Measurements from ENCODE around the gene NTPCR. TPM values are rescaled to one million over a fixed set of nuclear protein-coding genes. Genes with fewer than 3 reads are reported as not detected.
"Not testable (repeated sequence)": the region's sequence is repeated elsewhere in the genome, so short reads cannot be mapped to it uniquely, and the experiment has no call there.

The NTPCR gene
- total RNA-seq, 1 donor from 2014 or later = 24.5 TPM

- intact Hi-C loops (cut with micrococcal nuclease) = no loop called here
- no peak overlapping the region for H3K27ac Mint-ChIP-seq
- no peaks in the 10 kb centered on the region for H3K27me3 Mint-ChIP-seq (ENCODE audit: insufficient read depth)
- peaks cover 41% of the 10 kb centered on the region for H3K36me3 Mint-ChIP-seq (ENCODE audit: low read depth)
- no peak overlapping the region for H3K4me3 Mint-ChIP-seq
- peaks cover 5% of the 10 kb centered on the region for H3K9me3 Mint-ChIP-seq
- DNase-seq (ENCODE audit: low spot score) = no peak
- no peaks in the 10 kb centered on the region for H3K4me1 Mint-ChIP-seq (ENCODE audit: low read depth)
Measured at GRCh38 chr1:232999956-233000625, 49.7 kb downstream of the NTPCR start.

- intact Hi-C loops (cut with micrococcal nuclease); DNase-seq (ENCODE audit: low spot score); H3K27ac Mint-ChIP-seq; H3K4me1 Mint-ChIP-seq (ENCODE audit: low read depth); H3K4me3 Mint-ChIP-seq; H3K9me3 Mint-ChIP-seq; H3K27me3 Mint-ChIP-seq (ENCODE audit: insufficient read depth): not testable (repeated sequence)
- H3K36me3 Mint-ChIP-seq (ENCODE audit: low read depth) = peaks cover 19% of the 10 kb centered on the region
Measured at GRCh38 chr1:233003638-233004037, 53.2 kb downstream of the NTPCR start.

GRCh38 chr1:233004451-233004850 lies 54.0 kb downstream of the NTPCR start:
- H3K36me3 Mint-ChIP-seq (ENCODE audit: low read depth) = peaks cover 19% of the 10 kb centered on the region
- no peaks in the 10 kb centered on the region for H3K4me1 Mint-ChIP-seq (ENCODE audit: low read depth)
- no peaks in the 10 kb centered on the region for H3K27me3 Mint-ChIP-seq (ENCODE audit: insufficient read depth)
- peaks cover 5% of the 10 kb centered on the region for H3K9me3 Mint-ChIP-seq
- no peak for DNase-seq (ENCODE audit: low spot score)
- H3K4me3 Mint-ChIP-seq = no peak overlapping the region
- no peak overlapping the region for H3K27ac Mint-ChIP-seq
- intact Hi-C loops (cut with micrococcal nuclease) = no loop called here

GRCh38 chr1:233005156-233005555 lies 54.7 kb downstream of the NTPCR start:
- peaks cover 5% of the 10 kb centered on the region for H3K9me3 Mint-ChIP-seq
- peaks cover 18% of the 10 kb centered on the region for H3K36me3 Mint-ChIP-seq (ENCODE audit: low read depth)
- intact Hi-C loops (cut with micrococcal nuclease) = no loop called here
- no peak overlapping the region for H3K27ac Mint-ChIP-seq
- no peak overlapping the region for H3K4me3 Mint-ChIP-seq
- no peaks in the 10 kb centered on the region for H3K27me3 Mint-ChIP-seq (ENCODE audit: insufficient read depth)
- H3K4me1 Mint-ChIP-seq (ENCODE audit: low read depth) = no peaks in the 10 kb centered on the region
- no peak for DNase-seq (ENCODE audit: low spot score)

DNA sequence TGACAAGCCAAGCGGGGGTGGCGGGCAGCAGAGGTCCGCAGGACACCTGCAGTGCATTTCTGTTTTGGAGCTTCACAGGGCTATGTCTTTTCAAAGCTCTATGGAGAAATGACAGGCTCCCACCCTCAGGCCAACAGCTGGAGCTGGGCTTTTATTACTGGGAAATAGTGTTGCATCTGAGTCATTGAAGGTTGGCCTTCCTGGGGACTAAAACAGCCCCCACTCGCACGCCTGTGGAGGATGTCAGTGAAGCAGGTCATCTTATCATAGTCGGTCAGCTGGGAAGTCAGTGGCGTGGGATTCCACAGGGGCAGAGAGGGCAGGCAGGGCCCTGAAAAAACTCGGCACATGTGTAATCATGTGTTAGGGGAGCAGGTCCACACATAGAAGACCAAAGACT lies 55.3 kb downstream of the NTPCR start:
- intact Hi-C loops (cut with micrococcal nuclease) = no loop called here
- DNase-seq (ENCODE audit: low spot score) = no peak
- H3K9me3 Mint-ChIP-seq = peaks cover 5% of the 10 kb centered on the region
- no peaks in the 10 kb centered on the region for H3K4me1 Mint-ChIP-seq (ENCODE audit: low read depth)
- no peaks in the 10 kb centered on the region for H3K27me3 Mint-ChIP-seq (ENCODE audit: insufficient read depth)
- peaks cover 16% of the 10 kb centered on the region for H3K36me3 Mint-ChIP-seq (ENCODE audit: low read depth)
- H3K27ac Mint-ChIP-seq = no peak overlapping the region
- H3K4me3 Mint-ChIP-seq = no peak overlapping the region

- Mint-ChIP-seq H3K4me1 (ENCODE audit: low read depth) (no peaks in the 10 kb centered on the region), H3K36me3 (ENCODE audit: low read depth) (peaks cover 15% of the 10 kb centered on the region), H3K4me3 (no peak overlapping the region), H3K27ac (no peak overlapping the region), H3K9me3 (peaks cover 5% of the 10 kb centered on the region), H3K27me3 (ENCODE audit: insufficient read depth) (no peaks in the 10 kb centered on the region)
- no peak for DNase-seq (ENCODE audit: low spot score)
- intact Hi-C loops (cut with micrococcal nuclease) = no loop called here
Measured at GRCh38 chr1:233006108-233006507, 55.7 kb downstream of the NTPCR start.

DNA sequence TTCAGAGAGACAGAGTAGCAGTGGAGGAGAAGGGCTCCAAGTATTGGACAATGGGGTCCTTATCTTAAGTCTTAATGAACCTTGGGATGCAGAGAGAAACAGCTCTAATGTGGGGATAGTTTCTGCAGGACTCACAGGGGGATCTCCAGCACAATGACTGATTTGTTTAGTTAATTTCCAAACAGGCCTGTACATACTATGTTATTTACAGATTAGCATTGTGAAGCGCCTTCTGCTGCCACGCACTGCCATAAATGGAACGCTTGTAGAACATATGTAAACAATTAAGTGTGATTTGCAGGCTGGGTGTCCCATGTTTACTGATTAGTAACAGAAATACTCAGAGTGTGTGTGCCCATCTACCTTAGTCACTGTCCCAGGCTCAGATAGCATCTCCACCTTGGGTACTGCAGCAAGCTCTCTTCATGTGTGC lies 56.1 kb downstream of the NTPCR start:
- Mint-ChIP-seq H3K4me1 (ENCODE audit: low read depth) (no peaks in the 10 kb centered on the region), H3K36me3 (ENCODE audit: low read depth) (peaks cover 15% of the 10 kb centered on the region), H3K27ac (no peak overlapping the region), H3K9me3 (peaks cover 5% of the 10 kb centered on the region), H3K4me3 (no peak overlapping the region), H3K27me3 (ENCODE audit: insufficient read depth) (no peaks in the 10 kb centered on the region)
- DNase-seq (ENCODE audit: low spot score) = no peak
- intact Hi-C loops (cut with micrococcal nuclease) = no loop called here

DNA sequence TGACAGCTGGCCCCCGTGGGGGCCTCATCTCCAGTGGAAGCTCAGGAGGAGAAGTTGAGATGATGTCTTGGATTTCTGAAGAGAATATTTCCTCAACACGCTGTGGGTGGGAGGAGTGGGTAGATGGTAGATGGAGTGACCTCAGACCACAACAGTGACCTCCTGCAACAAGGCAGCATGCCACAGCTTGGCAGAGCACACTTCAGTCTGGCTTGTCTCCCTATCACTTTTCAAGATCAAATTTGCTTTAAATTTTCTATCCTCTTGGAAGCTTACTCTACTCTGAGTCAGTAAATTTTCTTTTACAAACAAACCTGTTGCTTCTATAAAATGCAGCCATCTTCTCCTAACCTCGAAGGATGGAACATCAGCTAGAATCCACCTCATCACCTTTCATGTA lies 59.7 kb downstream of the NTPCR start:
- DNase-seq (ENCODE audit: low spot score) = no peak
- H3K9me3 Mint-ChIP-seq = no peaks in the 10 kb centered on the region
- H3K4me3 Mint-ChIP-seq = no peak overlapping the region
- no peak overlapping the region for H3K27ac Mint-ChIP-seq
- H3K4me1 Mint-ChIP-seq (ENCODE audit: low read depth) = no peaks in the 10 kb centered on the region
- H3K27me3 Mint-ChIP-seq (ENCODE audit: insufficient read depth) = no peaks in the 10 kb centered on the region
- intact Hi-C loops (cut with micrococcal nuclease) = no loop called here
- H3K36me3 Mint-ChIP-seq (ENCODE audit: low read depth) = peaks cover 33% of the 10 kb centered on the region

DNA sequence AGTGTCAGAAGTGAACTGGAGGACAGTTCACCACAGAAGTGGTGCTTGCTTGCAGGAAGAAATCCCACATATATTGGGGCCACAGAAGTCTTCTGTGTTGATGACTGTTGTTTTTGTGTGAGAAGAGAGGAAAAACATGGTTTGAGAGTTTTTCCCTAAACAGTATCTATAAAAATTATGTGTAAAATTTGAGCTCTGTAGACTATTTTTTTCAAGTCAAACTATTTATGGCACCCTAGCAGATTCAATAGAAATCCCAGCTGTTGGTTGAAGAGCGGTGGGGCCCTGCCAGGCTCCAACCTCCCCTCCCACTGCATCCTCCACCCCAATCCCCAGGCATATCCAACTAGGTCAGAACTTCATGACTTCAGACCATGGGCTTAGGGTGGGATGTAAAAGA lies 61.6 kb downstream of the NTPCR start:
- Mint-ChIP-seq H3K27me3 (ENCODE audit: insufficient read depth) (no peaks in the 10 kb centered on the region), H3K4me1 (ENCODE audit: low read depth) (peaks cover 11% of the 10 kb centered on the region), H3K9me3 (no peaks in the 10 kb centered on the region), H3K36me3 (ENCODE audit: low read depth) (peaks cover 42% of the 10 kb centered on the region), H3K27ac (no peak overlapping the region), H3K4me3 (no peak overlapping the region)
- intact Hi-C loops (cut with micrococcal nuclease) = no loop called here
- DNase-seq (ENCODE audit: low spot score) = no peak

GRCh38 chr1:233015965-233016364 lies 65.6 kb downstream of the NTPCR start:
- no peak overlapping the region for H3K4me3 Mint-ChIP-seq
- peaks cover 11% of the 10 kb centered on the region for H3K4me1 Mint-ChIP-seq (ENCODE audit: low read depth)
- no peaks in the 10 kb centered on the region for H3K9me3 Mint-ChIP-seq
- H3K27me3 Mint-ChIP-seq (ENCODE audit: insufficient read depth) = no peaks in the 10 kb centered on the region
- no peak overlapping the region for H3K27ac Mint-ChIP-seq
- no peak for DNase-seq (ENCODE audit: low spot score)
- peaks cover 40% of the 10 kb centered on the region for H3K36me3 Mint-ChIP-seq (ENCODE audit: low read depth)
- intact Hi-C loops (cut with micrococcal nuclease) = no loop called here

GRCh38 chr1:233016798-233017197 lies 66.4 kb downstream of the NTPCR start:
- Mint-ChIP-seq H3K4me1 (ENCODE audit: low read depth) (peaks cover 11% of the 10 kb centered on the region), H3K9me3 (no peaks in the 10 kb centered on the region), H3K27ac (no peak overlapping the region), H3K36me3 (ENCODE audit: low read depth) (peaks cover 39% of the 10 kb centered on the region), H3K27me3 (ENCODE audit: insufficient read depth) (no peaks in the 10 kb centered on the region), H3K4me3 (no peak overlapping the region)
- intact Hi-C loops (cut with micrococcal nuclease) = no loop called here
- DNase-seq (ENCODE audit: low spot score) = no peak

- DNase-seq (ENCODE audit: low spot score) = no peak
- H3K27me3 Mint-ChIP-seq (ENCODE audit: insufficient read depth) = no peaks in the 10 kb centered on the region
- H3K36me3 Mint-ChIP-seq (ENCODE audit: low read depth) = peaks cover 22% of the 10 kb centered on the region
- H3K9me3 Mint-ChIP-seq = no peaks in the 10 kb centered on the region
- H3K4me1 Mint-ChIP-seq (ENCODE audit: low read depth) = peaks cover 11% of the 10 kb centered on the region
- no peak overlapping the region for H3K27ac Mint-ChIP-seq
- intact Hi-C loops (cut with micrococcal nuclease) = no loop called here
- no peak overlapping the region for H3K4me3 Mint-ChIP-seq
Measured at GRCh38 chr1:233019083-233019482, 68.7 kb downstream of the NTPCR start.

GRCh38 chr1:233019778-233020325 lies 69.4 kb downstream of the NTPCR start:
- peaks cover 18% of the 10 kb centered on the region for H3K36me3 Mint-ChIP-seq (ENCODE audit: low read depth)
- no peak overlapping the region for H3K4me3 Mint-ChIP-seq
- no peak overlapping the region for H3K27ac Mint-ChIP-seq
- no peak for DNase-seq (ENCODE audit: low spot score)
- peaks cover 11% of the 10 kb centered on the region for H3K4me1 Mint-ChIP-seq (ENCODE audit: low read depth)
- H3K9me3 Mint-ChIP-seq = no peaks in the 10 kb centered on the region
- intact Hi-C loops (cut with micrococcal nuclease) = no loop called here
- no peaks in the 10 kb centered on the region for H3K27me3 Mint-ChIP-seq (ENCODE audit: insufficient read depth)

DNA sequence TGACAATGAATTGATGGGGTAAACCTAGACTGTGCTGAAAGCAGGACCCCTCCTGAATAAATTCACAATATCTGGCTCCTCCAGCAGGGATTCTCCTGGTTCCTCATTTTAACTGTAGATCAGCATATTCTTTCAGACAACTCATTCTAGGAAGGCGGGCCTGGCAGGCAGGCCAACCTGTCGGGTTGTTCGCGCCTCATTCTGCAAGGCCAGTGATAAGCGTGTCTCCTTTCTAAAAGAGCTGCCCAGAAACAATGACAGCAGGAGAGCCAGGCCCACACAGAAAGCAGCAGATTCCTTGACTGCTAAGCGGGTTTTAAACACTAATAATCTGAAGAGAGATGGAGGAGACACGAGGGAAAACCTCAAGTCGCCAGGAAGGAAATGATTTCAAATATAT lies 70.0 kb downstream of the NTPCR start:
- DNase-seq (ENCODE audit: low spot score) = no peak
- Mint-ChIP-seq H3K36me3 (ENCODE audit: low read depth) (peaks cover 17% of the 10 kb centered on the region), H3K9me3 (no peaks in the 10 kb centered on the region), H3K27ac (no peak overlapping the region), H3K4me3 (no peak overlapping the region), H3K4me1 (ENCODE audit: low read depth) (peaks cover 11% of the 10 kb centered on the region), H3K27me3 (ENCODE audit: insufficient read depth) (no peaks in the 10 kb centered on the region)
- intact Hi-C loops (cut with micrococcal nuclease) = no loop called here
